DOHH2 (cell line): ENCODE data around the gene MRC2.

Experiments
- EZH2phosphoT487 ChIP-seq: fragments of 200-600 bp; sonication (generic); IDR thresholded peaks from 2 replicates; pipeline ENCODE4 v1.6.1; 2017; ENCODE audit warnings: borderline replicate concordance, mild to moderate bottlenecking, antibody characterized with exemption, low read length, moderate library complexity, mixed read lengths
- TF ChIP-seq, protein P1 (sequence below): fragments of 200-600 bp; sonication (generic); IDR thresholded peaks from one replicate; pipeline ENCODE4 v1.5.1; 2014; ENCODE audit warnings: antibody characterized with exemption, mild to moderate bottlenecking, low read depth, low read length; ENCODE audit not compliant: poor library complexity, severe bottlenecking

DNA sequence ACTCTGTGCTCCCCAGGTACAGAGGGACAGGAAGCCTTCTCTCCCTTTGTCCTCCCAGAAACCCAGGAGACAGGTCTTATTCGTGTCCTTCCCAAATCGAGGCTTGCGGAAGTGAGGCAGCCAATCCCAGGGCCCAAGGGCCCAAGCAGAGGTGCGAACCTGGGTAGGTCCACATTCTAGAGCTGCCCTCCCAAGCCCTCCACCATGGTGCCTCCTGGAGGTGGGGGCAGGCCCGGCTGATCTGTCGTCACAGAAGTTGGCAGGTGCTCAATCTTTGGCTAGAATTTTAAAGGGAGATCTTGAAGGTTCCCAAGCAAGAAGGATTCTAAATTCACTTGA lies 21.5 kb downstream of the MRC2 start:
- TF ChIP-seq, protein P1, sequence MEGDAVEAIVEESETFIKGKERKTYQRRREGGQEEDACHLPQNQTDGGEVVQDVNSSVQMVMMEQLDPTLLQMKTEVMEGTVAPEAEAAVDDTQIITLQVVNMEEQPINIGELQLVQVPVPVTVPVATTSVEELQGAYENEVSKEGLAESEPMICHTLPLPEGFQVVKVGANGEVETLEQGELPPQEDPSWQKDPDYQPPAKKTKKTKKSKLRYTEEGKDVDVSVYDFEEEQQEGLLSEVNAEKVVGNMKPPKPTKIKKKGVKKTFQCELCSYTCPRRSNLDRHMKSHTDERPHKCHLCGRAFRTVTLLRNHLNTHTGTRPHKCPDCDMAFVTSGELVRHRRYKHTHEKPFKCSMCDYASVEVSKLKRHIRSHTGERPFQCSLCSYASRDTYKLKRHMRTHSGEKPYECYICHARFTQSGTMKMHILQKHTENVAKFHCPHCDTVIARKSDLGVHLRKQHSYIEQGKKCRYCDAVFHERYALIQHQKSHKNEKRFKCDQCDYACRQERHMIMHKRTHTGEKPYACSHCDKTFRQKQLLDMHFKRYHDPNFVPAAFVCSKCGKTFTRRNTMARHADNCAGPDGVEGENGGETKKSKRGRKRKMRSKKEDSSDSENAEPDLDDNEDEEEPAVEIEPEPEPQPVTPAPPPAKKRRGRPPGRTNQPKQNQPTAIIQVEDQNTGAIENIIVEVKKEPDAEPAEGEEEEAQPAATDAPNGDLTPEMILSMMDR, result no peak
- TF ChIP-seq EZH2phosphoT487, result no peak
